Endothelial cell of umbilical vein (primary cell): ENCODE measurements around the gene MPC1L. TPM values are rescaled to one million over a fixed set of nuclear protein-coding genes. Genes with fewer than 3 reads are reported as not detected.

Experiments
- BruUV-seq: library from RNA; stranded (reverse); fragments of 400-500 nt; replicated peaks from 2 replicates; lab custom pipeline; 2021; lab: Mats Ljungman, UMichigan
- CTCF ChIA-PET: fragments of 300-600, 350-600 bp; sonication (Branson Sonifier 250); formaldehyde crosslinking; loops from one replicate; lab custom pipeline; 2021; ENCODE audit warnings: antibody characterized with exemption, inconsistent platforms; lab: Charles Lee
- POLR2A ChIA-PET: fragments of 300-600, 350-600 bp; sonication (Branson Sonifier 250); formaldehyde crosslinking; loops from one replicate; lab custom pipeline; 2021; ENCODE audit warnings: antibody characterized with exemption, inconsistent platforms; lab: Charles Lee
- DNase-seq: peaks from one replicate; pipeline ENCODE4 v3.0.0-alpha.2; 2011; ENCODE audit warnings: low read depth, low spot score
- FAIRE-seq: peaks from 2 replicates; lab custom pipeline; 2011; peaks lifted over from hg19 to GRCh38; lab: Jason Lieb, UNC
- H2AFZ ChIP-seq: 2 replicates; pipeline ENCODE4 v1.6.0; 2012; ENCODE audit warnings: low read depth, low read length, control low read depth, inconsistent platforms
- H3K27ac ChIP-seq: 2 replicates; pipeline ENCODE4 v1.5.1; 2011; ENCODE audit warnings: low read depth, mild to moderate bottlenecking, control low read depth, low read length, moderate library complexity; ENCODE audit not compliant: insufficient read depth
- H3K27me3 ChIP-seq, 2 experiments: 2 replicates each; pipeline versions ENCODE4 v1.6.0 to v1.6.1; 2011; ENCODE audit warnings: low read length in 2 of 2, mixed read lengths in 1 of 2; ENCODE audit not compliant: control insufficient read depth in 2 of 2, insufficient read depth in 2 of 2
- H3K36me3 ChIP-seq, 2 experiments: 2 replicates in 1 of 2; 3 replicates in 1 of 2; pipeline ENCODE4 v1.5.1; 2011; ENCODE audit warnings: low read length in 2 of 2, mild to moderate bottlenecking in 1 of 2, moderate library complexity in 1 of 2; ENCODE audit not compliant: control insufficient read depth in 2 of 2, insufficient read depth in 2 of 2; ENCODE audit errors: extremely low read depth in 1 of 2
- H3K4me1 ChIP-seq: 3 replicates; pipeline ENCODE4 v1.5.1; 2011; ENCODE audit warnings: mild to moderate bottlenecking, low read length; ENCODE audit not compliant: control insufficient read depth, insufficient read depth; ENCODE audit errors: extremely low read depth
- H3K4me2 ChIP-seq: 2 replicates; pipeline ENCODE4 v1.6.1; 2011; ENCODE audit warnings: low read length, control low read depth, mixed read lengths; ENCODE audit not compliant: insufficient read depth
- H3K4me3 ChIP-seq, 3 experiments: fragments of 200-600 bp in 1 of 3; sonication (generic), shearing (Covaris generic) in 1 of 3; replicated peaks in 1 of 3; 2 replicates each; pipeline ENCODE4 v1.5.1; 2011 to 2016; ENCODE audit warnings: control low read depth in 3 of 3, low read length in 3 of 3, mild to moderate bottlenecking in 2 of 3, inconsistent platforms in 1 of 3, low read depth in 1 of 3, moderate library complexity in 1 of 3; ENCODE audit not compliant: insufficient read depth in 1 of 3
- H3K79me2 ChIP-seq: 2 replicates; pipeline ENCODE4 v1.6.0; 2012; ENCODE audit warnings: low read length, inconsistent platforms; ENCODE audit not compliant: control insufficient read depth, insufficient read depth
- H3K9ac ChIP-seq: replicated peaks from 2 replicates; pipeline ENCODE3; 2011; ENCODE audit warnings: low read length, control low read depth; ENCODE audit not compliant: insufficient read depth; ENCODE audit errors: extremely low read depth
- H3K9me1 ChIP-seq: replicated peaks from 3 replicates; pipeline ENCODE4 v1.6.0; 2011; ENCODE audit warnings: mild to moderate bottlenecking, low read length; ENCODE audit not compliant: control insufficient read depth, insufficient read depth; ENCODE audit errors: extremely low read depth
- H3K9me3 ChIP-seq: replicated peaks from 2 replicates; pipeline ENCODE4 v1.5.1; 2012; ENCODE audit warnings: low read length, inconsistent platforms; ENCODE audit not compliant: control insufficient read depth, insufficient read depth
- H4K20me1 ChIP-seq: replicated peaks from 2 replicates; pipeline ENCODE3; 2011; ENCODE audit warnings: mild to moderate bottlenecking, low read length; ENCODE audit not compliant: control insufficient read depth, insufficient read depth; ENCODE audit errors: extremely low read depth
- CTCF ChIP-seq, 2 donors: IDR thresholded peaks; 1 replicate in 1 of 2; 2 replicates in 1 of 2; pipeline ENCODE4 v1.5.1; 2011; ENCODE audit warnings: low read length in 2 of 2, mild to moderate bottlenecking in 2 of 2, moderate library complexity in 2 of 2, control low read depth in 1 of 2, inconsistent platforms in 1 of 2, low read depth in 1 of 2; ENCODE audit not compliant: insufficient read depth in 1 of 2; ENCODE audit errors: extremely low read depth in 1 of 2
- EZH2 ChIP-seq: IDR thresholded peaks from 2 replicates; pipeline ENCODE4 v1.6.1; 2012; ENCODE audit warnings: borderline replicate concordance, low read depth, mild to moderate bottlenecking, moderate library complexity, low read length, inconsistent platforms; ENCODE audit not compliant: severe bottlenecking
- FOS ChIP-seq: IDR thresholded peaks from 2 replicates; pipeline ENCODE4 v1.6.1; 2011; ENCODE audit warnings: mild to moderate bottlenecking, low read length, moderate library complexity, borderline replicate concordance; ENCODE audit not compliant: insufficient read depth
- GATA2 ChIP-seq: IDR thresholded peaks from 2 replicates; pipeline ENCODE4 v1.7.0; 2011; ENCODE audit warnings: low read depth, mild to moderate bottlenecking, moderate library complexity, mixed read lengths, low read length; ENCODE audit not compliant: insufficient read length, insufficient read depth
- JUN ChIP-seq: IDR thresholded peaks from 2 replicates; pipeline ENCODE4 v1.6.1; 2011; ENCODE audit warnings: borderline replicate concordance, low read depth; ENCODE audit not compliant: insufficient read length, insufficient read depth
- MAX ChIP-seq: IDR thresholded peaks from 2 replicates; pipeline ENCODE4 v1.6.1; 2011; ENCODE audit not compliant: insufficient read depth, insufficient read length
- MYC ChIP-seq: IDR thresholded peaks from one replicate; pipeline ENCODE4 v1.6.1; 2011; ENCODE audit warnings: mild to moderate bottlenecking, low read depth, low read length
- POLR2A ChIP-seq: IDR thresholded peaks from 2 replicates; pipeline ENCODE4 v1.6.1; 2012; ENCODE audit warnings: low read depth, mild to moderate bottlenecking, control low read depth, low read length
- POLR2AphosphoS5 ChIP-seq: IDR thresholded peaks from 2 replicates; pipeline ENCODE4 v1.6.1; 2012; ENCODE audit warnings: low read depth, mild to moderate bottlenecking, control low read depth, low read length, moderate library complexity; ENCODE audit not compliant: insufficient read depth
- dilution Hi-C: fragments of 300-500 bp; cut with MboI; formaldehyde crosslinking; loops from one replicate; pipeline ENCODE4 v1.15.0; 2019; ENCODE audit warnings: low sequenced_read_pairs; ENCODE audit not compliant: extremely low pct_ligation_motif_present
- intact Hi-C: fragments of 100-400 bp; cut with micrococcal nuclease; formaldehyde crosslinking; loops from one replicate; pipeline ENCODE4 v1.10.0; 2022
- polyA plus RNA-seq, 4 experiments: library from polyadenylated mRNA; depleted of rRNA in 3 of 4; stranded (reverse) in 3 of 4; unstranded in 1 of 4; fragments of >200 nt; gene quantifications; 2 replicates each; pipeline versions ENCODE4 v1.2.1 to v1.2.3, GENCODE V29; 2011 to 2012; ENCODE audit warnings: missing spikeins in 1 of 4
- total RNA-seq: library from RNA; stranded (reverse); gene quantifications from 2 replicates; pipeline ENCODE4 v1.2.3, GENCODE V29; 2021

MPC1L gene
- total and polyA plus RNA-seq, 2 donors (not counting 3 experiments of a cell fraction or from before 2014, with no cell fraction given): 0.19 TPM; not detected in 1

GRCh38 chrX:40637687-40638086 lies 14.5 kb downstream of the MPC1L start:
- DNase-seq: no peak
- H3K9me1 ChIP-seq: no peaks in the 10 kb centered on the region
- no peaks in the 10 kb centered on the region for H3K9me3 ChIP-seq
- H4K20me1 ChIP-seq: no peaks in the 10 kb centered on the region
- BruUV-seq: no TSS peak
- H3K4me3 ChIP-seq: no peak overlapping the region
- no peak overlapping the region for H3K27ac ChIP-seq
- no peaks in the 10 kb centered on the region for H3K27me3 ChIP-seq
- H3K4me1 ChIP-seq: no peaks in the 10 kb centered on the region
- dilution Hi-C loops: no loop called here
- ChIA-PET POLR2A (no interaction called here), CTCF (no interaction called here)
- no peak overlapping the region for H3K9ac ChIP-seq
- TF ChIP-seq JUN (no peak), POLR2AphosphoS5 (no peak), POLR2A (no peak), MYC (no peak), GATA2 (no peak), EZH2 (no peak)
- H2AFZ ChIP-seq: no peak overlapping the region
- no peak for FAIRE-seq
- H3K4me2 ChIP-seq: no peak overlapping the region
- H3K36me3 ChIP-seq: peaks cover 3 to 12% of the 10 kb centered on the region in 2 experiments
- intact Hi-C loops: no loop called here
- peaks cover 23% of the 10 kb centered on the region for H3K79me2 ChIP-seq

- no peak overlapping the region for H2AFZ ChIP-seq
- TF ChIP-seq MYC (no peak), POLR2A (no peak), EZH2 (no peak), GATA2 (no peak), POLR2AphosphoS5 (no peak), FOS (no peak), JUN (no peak), MAX (no peak), CTCF (IDR thresholded peaks at IDR 0.05; ENCODE audit: extremely low read depth in 1 of 2, insufficient read depth in 1 of 2, low read depth in 1 of 2, low read length in 2 of 2) (no peak)
- peak overlapping the region; percentile 68 for H3K9ac ChIP-seq
These were observed 20.9 kb downstream of the MPC1L start for GRCh38 chrX:40644176-40644575.

More at GRCh38 chrX:40644176-40644575, 20.9 kb downstream of the MPC1L start:
- Histone ChIP-seq H3K9me3 (no peaks in the 10 kb centered on the region), H3K27ac (peak overlapping the region; percentile 80), H3K9me1 (no peaks in the 10 kb centered on the region), H3K4me1 (peaks cover 21% of the 10 kb centered on the region), H3K4me2 (peak overlapping the region; percentile 95), H3K27me3 (no peaks in the 10 kb centered on the region), H4K20me1 (no peaks in the 10 kb centered on the region), H3K4me3 (peak overlapping the region in 1 of 3 experiments; percentile 74), H3K36me3 (peaks cover 0 to 3% of the 10 kb centered on the region in 2 experiments), H3K79me2 (peaks cover 57% of the 10 kb centered on the region)
- intact Hi-C loops (loop anchor here (2.0 kb wide), 1 partner anchor 63 kb away; the partner anchor contains the start of gene ATP6AP2), dilution Hi-C loops (no loop called here)
- no peak for FAIRE-seq
- DNase-seq: peak; percentile 43
- BruUV-seq: no TSS peak
- ChIA-PET POLR2A (no interaction called here), CTCF (interaction anchor here (0.5 to 3.2 kb wide), 3 partner anchors 100 to 386 kb away, joined by 3 to 22 read pairs (median 4); no protein-coding TSS in a partner anchor)
